ENCODE results near the gene ZFYVE19. TPM values are rescaled to one million over a fixed set of nuclear protein-coding genes. Genes with fewer than 3 reads are reported as not detected.

ZFYVE19 gene
- total and polyA plus RNA-seq, 2 experiments from 2014 or later = 8.5 to 22.7 TPM

GRCh38 chr15:40831861-40832260 lies 25.0 kb downstream of the ZFYVE19 start:
- no peaks in the 10 kb centered on the region for H3K4me1 ChIP-seq (ENCODE audit: insufficient read depth)
- no peak overlapping the region for H3K4me3 ChIP-seq
- H3K4me1 Mint-ChIP-seq = peaks cover 6% of the 10 kb centered on the region; the same call in 2 of the 3 replicates
- no peaks in the 10 kb centered on the region for H3K27me3 Mint-ChIP-seq (ENCODE audit: insufficient read depth, low read depth, poor library complexity)
- no peak overlapping the region for H3K27ac Mint-ChIP-seq
- no peak overlapping the region for H2AFZ ChIP-seq
- DNase-seq (ENCODE audit: low spot score) = no peak
- H3K4me3 Mint-ChIP-seq = no peak overlapping the region
- H4K20me1 ChIP-seq (replicated peaks; ENCODE audit: insufficient read depth) = no peaks in the 10 kb centered on the region
- H3K9me2 ChIP-seq (ENCODE audit: insufficient read depth) = no peaks in the 10 kb centered on the region
- ATAC-seq = no peak
- H3K9me3 Mint-ChIP-seq = no peaks in the 10 kb centered on the region
- TF ChIP-seq ZNF114 (CRISPR knock-in tag; IDR thresholded peaks at IDR 0.05) (no peak), CREB1 (CRISPR knock-in tag; IDR thresholded peaks at IDR 0.05; ENCODE audit: low read depth) (no peak), CTCF (conservative IDR thresholded peaks at IDR 0.05; ENCODE audit: low read depth in 2 of 2) (no peak), JUNB (IDR thresholded peaks at IDR 0.05; ENCODE audit: unreplicated experiment) (no peak), STAT1 (IDR thresholded peaks at IDR 0.05; ENCODE audit: unreplicated experiment) (no peak), EZH2 (IDR thresholded peaks at IDR 0.05; ENCODE audit: low read depth, unreplicated experiment) (no peak), REST (IDR thresholded peaks at IDR 0.05; ENCODE audit: unreplicated experiment) (no peak), NANOG (IDR thresholded peaks at IDR 0.05; ENCODE audit: borderline replicate concordance) (no peak), EZH2phosphoT487 (IDR thresholded peaks at IDR 0.05; ENCODE audit: unreplicated experiment) (no peak), ZNF462 (CRISPR knock-in tag; IDR thresholded peaks at IDR 0.05) (no peak), ETS1 (IDR thresholded peaks at IDR 0.05) (no peak), ZNF331 (CRISPR knock-in tag; IDR thresholded peaks at IDR 0.05; ENCODE audit: low read depth) (no peak), POLR2AphosphoS5 (IDR thresholded peaks at IDR 0.05; ENCODE audit: low read depth) (no peak)
- H3K79me2 ChIP-seq (replicated peaks; ENCODE audit: insufficient read depth) = no peaks in the 10 kb centered on the region
- H3K36me3 ChIP-seq (ENCODE audit: insufficient read depth) = no peaks in the 10 kb centered on the region
- no peaks in the 10 kb centered on the region for H3K27me3 ChIP-seq (ENCODE audit: insufficient read depth)
- no peaks in the 10 kb centered on the region; the same call in 2 of the 3 replicates for H3K36me3 Mint-ChIP-seq (ENCODE audit: low read depth)
- no peak overlapping the region for H3K4me2 ChIP-seq
- no peak overlapping the region for H3K27ac ChIP-seq (ENCODE audit: low read depth)
- H3F3A ChIP-seq (replicated peaks; ENCODE audit: low read depth) = no peaks in the 10 kb centered on the region
